ENCODE measurements around the gene BTBD16. TPM values are rescaled to one million over a fixed set of nuclear protein-coding genes. Genes with fewer than 3 reads are reported as not detected.

Gene BTBD16
- total RNA-seq, 1 experiment from 2014 or later: not detected

DNA sequence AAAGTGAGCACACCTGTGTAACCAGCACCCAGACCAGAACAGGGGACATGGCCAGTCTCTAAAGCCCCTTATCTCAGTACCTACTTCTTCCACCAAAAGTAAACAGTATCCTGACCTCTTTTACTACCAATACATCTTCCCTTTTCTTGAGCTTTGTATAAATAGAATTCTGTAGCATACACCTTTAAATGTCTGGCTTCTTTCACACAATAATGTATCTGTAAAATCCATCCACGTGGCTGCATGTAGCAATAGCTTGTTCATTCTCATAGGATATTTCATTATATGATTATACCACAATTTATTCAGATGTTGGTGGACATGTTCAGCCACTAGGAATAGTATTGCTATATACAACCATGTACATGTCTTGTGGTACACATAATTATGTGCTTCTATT lies 40.6 kb downstream of the BTBD16 start:
- ChIA-PET CTCF (interaction anchor here (1.3 to 2.6 kb wide), 2 partner anchors 32 to 254 kb away, joined by 3 to 10 read pairs; no protein-coding TSS in a partner anchor), POLR2A (no interaction called here)
- Mint-ChIP-seq H3K36me3 (no peaks in the 10 kb centered on the region), H3K27ac (no peak overlapping the region), H3K4me1 (peaks cover 18% of the 10 kb centered on the region), H3K4me3 (no peak overlapping the region), H3K9me3 (no peaks in the 10 kb centered on the region), H3K27me3 (ENCODE audit: low read depth) (no peaks in the 10 kb centered on the region; the same call in 1 of the 2 replicates)
- DNase-seq (ENCODE audit: low spot score) (no peak), ATAC-seq (no peak)
- TF ChIP-seq MXD4 (CRISPR knock-in tag; IDR thresholded peaks at IDR 0.05; ENCODE audit: borderline replicate concordance) (no peak), GTF2I (CRISPR knock-in tag; conservative IDR thresholded peaks at IDR 0.05) (no peak), NR2C2 (CRISPR knock-in tag; IDR thresholded peaks at IDR 0.05) (no peak), SP1 (CRISPR knock-in tag; conservative IDR thresholded peaks at IDR 0.05) (no peak), ZNF671 (CRISPR knock-in tag; IDR thresholded peaks at IDR 0.05) (no peak), ZNF121 (CRISPR knock-in tag; IDR thresholded peaks at IDR 0.05) (no peak), NFE2L1 (CRISPR knock-in tag; IDR thresholded peaks at IDR 0.05) (no peak)
- TF ChIP-seq, protein P1, sequence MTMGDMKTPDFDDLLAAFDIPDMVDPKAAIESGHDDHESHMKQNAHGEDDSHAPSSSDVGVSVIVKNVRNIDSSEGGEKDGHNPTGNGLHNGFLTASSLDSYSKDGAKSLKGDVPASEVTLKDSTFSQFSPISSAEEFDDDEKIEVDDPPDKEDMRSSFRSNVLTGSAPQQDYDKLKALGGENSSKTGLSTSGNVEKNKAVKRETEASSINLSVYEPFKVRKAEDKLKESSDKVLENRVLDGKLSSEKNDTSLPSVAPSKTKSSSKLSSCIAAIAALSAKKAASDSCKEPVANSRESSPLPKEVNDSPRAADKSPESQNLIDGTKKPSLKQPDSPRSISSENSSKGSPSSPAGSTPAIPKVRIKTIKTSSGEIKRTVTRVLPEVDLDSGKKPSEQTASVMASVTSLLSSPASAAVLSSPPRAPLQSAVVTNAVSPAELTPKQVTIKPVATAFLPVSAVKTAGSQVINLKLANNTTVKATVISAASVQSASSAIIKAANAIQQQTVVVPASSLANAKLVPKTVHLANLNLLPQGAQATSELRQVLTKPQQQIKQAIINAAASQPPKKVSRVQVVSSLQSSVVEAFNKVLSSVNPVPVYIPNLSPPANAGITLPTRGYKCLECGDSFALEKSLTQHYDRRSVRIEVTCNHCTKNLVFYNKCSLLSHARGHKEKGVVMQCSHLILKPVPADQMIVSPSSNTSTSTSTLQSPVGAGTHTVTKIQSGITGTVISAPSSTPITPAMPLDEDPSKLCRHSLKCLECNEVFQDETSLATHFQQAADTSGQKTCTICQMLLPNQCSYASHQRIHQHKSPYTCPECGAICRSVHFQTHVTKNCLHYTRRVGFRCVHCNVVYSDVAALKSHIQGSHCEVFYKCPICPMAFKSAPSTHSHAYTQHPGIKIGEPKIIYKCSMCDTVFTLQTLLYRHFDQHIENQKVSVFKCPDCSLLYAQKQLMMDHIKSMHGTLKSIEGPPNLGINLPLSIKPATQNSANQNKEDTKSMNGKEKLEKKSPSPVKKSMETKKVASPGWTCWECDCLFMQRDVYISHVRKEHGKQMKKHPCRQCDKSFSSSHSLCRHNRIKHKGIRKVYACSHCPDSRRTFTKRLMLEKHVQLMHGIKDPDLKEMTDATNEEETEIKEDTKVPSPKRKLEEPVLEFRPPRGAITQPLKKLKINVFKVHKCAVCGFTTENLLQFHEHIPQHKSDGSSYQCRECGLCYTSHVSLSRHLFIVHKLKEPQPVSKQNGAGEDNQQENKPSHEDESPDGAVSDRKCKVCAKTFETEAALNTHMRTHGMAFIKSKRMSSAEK (CRISPR knock-in tag; IDR thresholded peaks at IDR 0.05; ENCODE audit: borderline replicate concordance): no peak

GRCh38 chr10:122316224-122316884 lies 45.3 kb downstream of the BTBD16 start:
- Mint-ChIP-seq H3K9me3 (no peaks in the 10 kb centered on the region; the same call in 1 of the 2 replicates), H3K4me3 (no peak overlapping the region), H3K4me1 (0 out of 2 replicates have a peak, but pooled peaks cover under 1% of the 10 kb centered on the region), H3K27ac (no peak overlapping the region), H3K27me3 (ENCODE audit: low read depth) (no peaks in the 10 kb centered on the region), H3K36me3 (no peaks in the 10 kb centered on the region)
- CTCF ChIA-PET: no interaction called here
- TF ChIP-seq PRDM15 (CRISPR knock-in tag; IDR thresholded peaks at IDR 0.05) (no peak), IRF2 (CRISPR knock-in tag; IDR thresholded peaks at IDR 0.05; ENCODE audit: borderline replicate concordance, low read depth) (no peak), ZNF317 (CRISPR knock-in tag; IDR thresholded peaks at IDR 0.05; ENCODE audit: borderline replicate concordance, low read depth) (no peak), NR1H2 (CRISPR knock-in tag; IDR thresholded peaks at IDR 0.05) (no peak), JUN (CRISPR knock-in tag; IDR thresholded peaks at IDR 0.05) (no peak), CREB1 (CRISPR knock-in tag; IDR thresholded peaks at IDR 0.05) (no peak)
- TF ChIP-seq, protein P1 (CRISPR knock-in tag; IDR thresholded peaks at IDR 0.05; ENCODE audit: borderline replicate concordance): no peak
- TF ChIP-seq, protein P2, sequence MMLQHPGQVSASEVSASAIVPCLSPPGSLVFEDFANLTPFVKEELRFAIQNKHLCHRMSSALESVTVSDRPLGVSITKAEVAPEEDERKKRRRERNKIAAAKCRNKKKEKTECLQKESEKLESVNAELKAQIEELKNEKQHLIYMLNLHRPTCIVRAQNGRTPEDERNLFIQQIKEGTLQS (CRISPR knock-in tag; conservative IDR thresholded peaks at IDR 0.05): no peak
- TF ChIP-seq, protein P3, sequence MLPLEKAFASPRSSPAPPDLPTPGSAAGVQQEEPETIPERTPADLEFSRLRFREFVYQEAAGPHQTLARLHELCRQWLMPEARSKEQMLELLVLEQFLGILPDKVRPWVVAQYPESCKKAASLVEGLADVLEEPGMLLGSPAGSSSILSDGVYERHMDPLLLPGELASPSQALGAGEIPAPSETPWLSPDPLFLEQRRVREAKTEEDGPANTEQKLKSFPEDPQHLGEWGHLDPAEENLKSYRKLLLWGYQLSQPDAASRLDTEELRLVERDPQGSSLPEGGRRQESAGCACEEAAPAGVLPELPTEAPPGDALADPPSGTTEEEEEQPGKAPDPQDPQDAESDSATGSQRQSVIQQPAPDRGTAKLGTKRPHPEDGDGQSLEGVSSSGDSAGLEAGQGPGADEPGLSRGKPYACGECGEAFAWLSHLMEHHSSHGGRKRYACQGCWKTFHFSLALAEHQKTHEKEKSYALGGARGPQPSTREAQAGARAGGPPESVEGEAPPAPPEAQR (CRISPR knock-in tag; IDR thresholded peaks at IDR 0.05): no peak
- POLR2A ChIA-PET: no interaction called here
- DNase-seq (ENCODE audit: low spot score) (no peak), ATAC-seq (no peak)
